Caco-2 (cell line): ENCODE results near the gene DIAPH3. TPM values are rescaled to one million over a fixed set of nuclear protein-coding genes. Genes with fewer than 3 reads are reported as not detected.

Experiments used
- BruUV-seq: library from RNA; stranded (reverse); fragments of 400-500 nt; replicated peaks from 2 replicates; lab custom pipeline; 2021; lab: Mats Ljungman, UMichigan
- CTCF ChIA-PET: fragments of 300-600 bp; sonication (Branson Sonifier 250); formaldehyde crosslinking; loops from one replicate; lab custom pipeline; 2022; ENCODE audit warnings: antibody characterized with exemption; lab: Charles Lee
- POLR2A ChIA-PET: fragments of 300-600 bp; sonication (Branson Sonifier 250); formaldehyde crosslinking; loops from one replicate; lab custom pipeline; 2022; ENCODE audit warnings: antibody characterized with exemption; lab: Charles Lee
- DNase-seq, 2 experiments: peaks; one replicate each; pipeline versions ENCODE4 v3.0.0 to v3.0.0-alpha.2; 2020 to 2022
- H3K27me3 ChIP-seq: replicated peaks from 2 replicates; pipeline ENCODE4 v1.6.0; 2011; ENCODE audit warnings: low read length; ENCODE audit not compliant: control insufficient read depth, insufficient read depth
- H3K36me3 ChIP-seq: 2 replicates; pipeline ENCODE4 v1.5.1; 2011; ENCODE audit warnings: low read length; ENCODE audit not compliant: control insufficient read depth, insufficient read depth
- H3K4me1 ChIP-seq: fragments of 250-450 bp; sonication (Bioruptor Pico); 2 replicates; pipeline ENCODE4 v1.5.1; 2020; ENCODE audit warnings: mild to moderate bottlenecking
- H3K4me3 ChIP-seq: 2 replicates; pipeline ENCODE4 v1.5.1; 2011; ENCODE audit warnings: low read depth, mild to moderate bottlenecking, control low read depth, low read length
- H3K9me3 ChIP-seq: fragments of 250-450 bp; sonication (Bioruptor Pico); 2 replicates; pipeline ENCODE4 v1.5.1; 2020; ENCODE audit warnings: mild to moderate bottlenecking, moderate library complexity
- H3K27ac Mint-ChIP-seq: one replicate; pipeline ENCODE4 v1.8.0; 2022; ENCODE audit warnings: mixed read lengths; ENCODE audit not compliant: unreplicated experiment
- H3K27me3 Mint-ChIP-seq: one replicate; pipeline ENCODE4 v1.8.0; 2022; ENCODE audit warnings: mixed read lengths; ENCODE audit not compliant: insufficient read depth, unreplicated experiment
- H3K36me3 Mint-ChIP-seq: one replicate; pipeline ENCODE4 v1.8.0; 2022; ENCODE audit warnings: mild to moderate bottlenecking, mixed read lengths; ENCODE audit not compliant: insufficient read depth, unreplicated experiment
- H3K4me1 Mint-ChIP-seq: one replicate; pipeline ENCODE4 v1.8.0; 2022; ENCODE audit warnings: low read depth, mixed read lengths; ENCODE audit not compliant: unreplicated experiment
- H3K4me3 Mint-ChIP-seq: one replicate; pipeline ENCODE4 v1.8.0; 2022; ENCODE audit warnings: mild to moderate bottlenecking, moderate library complexity, mixed read lengths; ENCODE audit not compliant: unreplicated experiment
- H3K9me3 Mint-ChIP-seq: one replicate; pipeline ENCODE4 v1.8.0; 2022; ENCODE audit warnings: mixed read lengths; ENCODE audit not compliant: unreplicated experiment
- CTCF ChIP-seq, 2 experiments: fragments of 200-600 bp in 1 of 2; IDR thresholded peaks; 1 replicate in 1 of 2; 2 replicates in 1 of 2; pipeline versions ENCODE4 v1.5.1 to v1.8.0; 2011 to 2022; ENCODE audit warnings: antibody characterized with exemption in 1 of 2, control low read depth in 1 of 2, inconsistent platforms in 1 of 2, low read depth in 1 of 2, low read length in 1 of 2, mild to moderate bottlenecking in 1 of 2, moderate library complexity in 1 of 2; ENCODE audit not compliant: insufficient read depth in 1 of 2, severe bottlenecking in 1 of 2, unreplicated experiment in 1 of 2
- intact Hi-C: fragments of 100-400 bp; cut with micrococcal nuclease; formaldehyde crosslinking; loops from one replicate; pipeline ENCODE4 v1.10.0; 2022; ENCODE audit not compliant: unreplicated experiment
- total RNA-seq: library from RNA; stranded (reverse); gene quantifications from 2 replicates; pipeline ENCODE4 v1.2.3, GENCODE V29; 2022

Gene DIAPH3
- total RNA-seq, 1 experiment from 2014 or later, result 60.6 TPM

- ChIA-PET CTCF (no interaction called here), POLR2A (no interaction called here)
- H3K9me3 ChIP-seq, result no peaks in the 10 kb centered on the region
- BruUV-seq, result no TSS peak
- H3K4me1 Mint-ChIP-seq, result peaks cover 8% of the 10 kb centered on the region
- no peaks in the 10 kb centered on the region for H3K9me3 Mint-ChIP-seq
- no peaks in the 10 kb centered on the region for H3K36me3 Mint-ChIP-seq
- H3K4me3 Mint-ChIP-seq, result no peak overlapping the region
- no peaks in the 10 kb centered on the region for H3K4me1 ChIP-seq
- no peak overlapping the region for H3K27ac Mint-ChIP-seq
- H3K36me3 ChIP-seq, result no peaks in the 10 kb centered on the region
- intact Hi-C loops, result no loop called here
- no peak for TF ChIP-seq CTCF (IDR thresholded peaks at IDR 0.05; ENCODE audit: insufficient read depth in 1 of 2, low read depth in 1 of 2, low read length in 1 of 2, severe bottlenecking in 1 of 2, unreplicated experiment in 1 of 2)
- DNase-seq, result no peak
- H3K4me3 ChIP-seq, result no peak overlapping the region
- H3K27me3 Mint-ChIP-seq, result no peaks in the 10 kb centered on the region
- no peaks in the 10 kb centered on the region for H3K27me3 ChIP-seq
These were observed 376.0 kb downstream of the DIAPH3 start for GRCh38 chr13:59787679-59788078.

GRCh38 chr13:59782696-59783095 is 381.0 kb downstream of the DIAPH3 start:
- Histone ChIP-seq H3K9me3 (no peaks in the 10 kb centered on the region), H3K4me1 (no peaks in the 10 kb centered on the region), H3K36me3 (no peaks in the 10 kb centered on the region), H3K27me3 (no peaks in the 10 kb centered on the region), H3K4me3 (no peak overlapping the region)
- POLR2A ChIA-PET, result no interaction called here
- intact Hi-C loops, result no loop called here
- H3K27ac Mint-ChIP-seq, result peak overlapping the region; percentile 28
- CTCF ChIA-PET, result no interaction called here
- BruUV-seq, result no TSS peak
- H3K36me3 Mint-ChIP-seq, result peaks cover 11% of the 10 kb centered on the region
- H3K27me3 Mint-ChIP-seq, result no peaks in the 10 kb centered on the region
- no peak overlapping the region for H3K4me3 Mint-ChIP-seq
- DNase-seq, result no peak
- peaks cover 15% of the 10 kb centered on the region for H3K4me1 Mint-ChIP-seq
- no peaks in the 10 kb centered on the region for H3K9me3 Mint-ChIP-seq
- TF ChIP-seq CTCF (IDR thresholded peaks at IDR 0.05; ENCODE audit: insufficient read depth in 1 of 2, low read depth in 1 of 2, low read length in 1 of 2, severe bottlenecking in 1 of 2, unreplicated experiment in 1 of 2), result no peak

GRCh38 chr13:59780058-59780457 is 383.7 kb downstream of the DIAPH3 start:
- CTCF ChIA-PET, result no interaction called here
- intact Hi-C loops, result no loop called here
- Mint-ChIP-seq H3K4me1 (peaks cover 22% of the 10 kb centered on the region), H3K9me3 (no peaks in the 10 kb centered on the region), H3K27ac (no peak overlapping the region), H3K27me3 (no peaks in the 10 kb centered on the region), H3K36me3 (peaks cover 11% of the 10 kb centered on the region), H3K4me3 (no peak overlapping the region)
- Histone ChIP-seq H3K4me3 (no peak overlapping the region), H3K9me3 (no peaks in the 10 kb centered on the region), H3K27me3 (no peaks in the 10 kb centered on the region), H3K36me3 (no peaks in the 10 kb centered on the region), H3K4me1 (peaks cover 24% of the 10 kb centered on the region)
- BruUV-seq, result no TSS peak
- TF ChIP-seq CTCF (IDR thresholded peaks at IDR 0.05; ENCODE audit: insufficient read depth in 1 of 2, low read depth in 1 of 2, low read length in 1 of 2, severe bottlenecking in 1 of 2, unreplicated experiment in 1 of 2), result no peak
- POLR2A ChIA-PET, result no interaction called here
- DNase-seq, result no peak
